HepG2 (cell line): ENCODE data around the gene PRSS22. TPM values are rescaled to one million over a fixed set of nuclear protein-coding genes. Genes with fewer than 3 reads are reported as not detected.

Source experiments
- ATM ChIP-seq: fragments of 450-650 bp; IDR thresholded peaks from 2 replicates; pipeline ENCODE4 v1.7.1; 2017; ENCODE audit warnings: mild to moderate bottlenecking, borderline replicate concordance
- CEBPG ChIP-seq: IDR thresholded peaks from 2 replicates; pipeline ENCODE4 v1.6.1; 2016
- HMG20B ChIP-seq: conservative IDR thresholded peaks from 2 replicates; pipeline ENCODE4 v1.6.1; 2016; ENCODE audit warnings: missing genetic modification reagents, missing compliant biosample characterization
- HNRNPH1 ChIP-seq: fragments of 200-400 bp; formaldehyde crosslinking; optimal IDR thresholded peaks from 2 replicates; pipeline ENCODE3; 2017; ENCODE audit warnings: mild to moderate bottlenecking, low read depth, low read length
- MAFF ChIP-seq: IDR thresholded peaks from 2 replicates; pipeline ENCODE4 v1.6.1; 2011; ENCODE audit warnings: low read depth, low read length, improper control_type of control experiment
- MIER3 ChIP-seq: IDR thresholded peaks from 2 replicates; pipeline ENCODE4 v1.6.1; 2016; ENCODE audit warnings: missing compliant biosample characterization, borderline replicate concordance
- PAWR ChIP-seq: sonication (generic); formaldehyde crosslinking; IDR thresholded peaks from 2 replicates; pipeline ENCODE4 v1.4.0; 2020; ENCODE audit warnings: missing genetic modification reagents, mild to moderate bottlenecking, borderline replicate concordance
- RNF2 ChIP-seq: fragments of 450-650 bp; conservative IDR thresholded peaks from 2 replicates; pipeline ENCODE4 v1.6.1; 2016; ENCODE audit warnings: low read depth
- RORA ChIP-seq: sonication (generic); formaldehyde crosslinking; IDR thresholded peaks from 2 replicates; pipeline ENCODE4 v1.5.0; 2020; ENCODE audit warnings: mild to moderate bottlenecking, missing genetic modification reagents, moderate library complexity
- TBX2 ChIP-seq: sonication (generic); formaldehyde crosslinking; IDR thresholded peaks from 2 replicates; pipeline ENCODE4 v1.5.0; 2020; ENCODE audit warnings: missing genetic modification reagents, mild to moderate bottlenecking, borderline replicate concordance
- ZNF329 ChIP-seq: sonication (generic); formaldehyde crosslinking; IDR thresholded peaks from 2 replicates; pipeline ENCODE4 v1.9.0; 2021; ENCODE audit warnings: low read depth, mild to moderate bottlenecking, missing genetic modification reagents
- ZNF354B ChIP-seq: sonication (generic); formaldehyde crosslinking; IDR thresholded peaks from 2 replicates; pipeline ENCODE4 v1.8.0; 2022; ENCODE audit warnings: mild to moderate bottlenecking, missing genetic modification reagents
- ZNF382 ChIP-seq: sonication (generic); formaldehyde crosslinking; IDR thresholded peaks from 2 replicates; pipeline ENCODE4 v1.5.0; 2020; ENCODE audit warnings: missing genetic modification reagents, mild to moderate bottlenecking, borderline replicate concordance
- ZNF607 ChIP-seq: sonication (generic); formaldehyde crosslinking; IDR thresholded peaks from 2 replicates; pipeline ENCODE4 v1.5.1; 2020; ENCODE audit warnings: missing genetic modification reagents, mild to moderate bottlenecking, borderline replicate concordance
- polyA plus RNA-seq, 8 experiments: library from polyadenylated mRNA; depleted of rRNA in 3 of 8; stranded (reverse) in 7 of 8; unstranded in 1 of 8; fragments of >200 nt; fragmentation: Illumina TruSeq in 4 of 8; extraction: Trizol in 4 of 8; gene quantifications; 2 replicates each; pipeline versions ENCODE4 v1.2.1 to v1.2.3, GENCODE V29; 2011 to 2016; ENCODE audit warnings: low read depth in 4 of 8, missing spikeins in 1 of 8, mixed read lengths in 1 of 8; ENCODE audit not compliant: insufficient read depth in 1 of 8
- total RNA-seq, 5 experiments: library from RNA; depleted of rRNA; stranded (reverse); fragments of >200 nt; fragmentation: Illumina TruSeq; extraction: Trizol; gene quantifications; 2 replicates each; pipeline ENCODE4 v1.2.3, GENCODE V29; 2016; ENCODE audit warnings: low read depth in 1 of 5
- TF ChIP-seq, protein P1 (sequence below): sonication (generic); formaldehyde crosslinking; IDR thresholded peaks from 2 replicates; pipeline ENCODE4 v1.4.0; 2020; ENCODE audit warnings: mild to moderate bottlenecking, missing genetic modification reagents
- TF ChIP-seq, protein P2 (sequence below): sonication (generic); formaldehyde crosslinking; IDR thresholded peaks from 2 replicates; pipeline ENCODE4 v1.4.0; 2020; ENCODE audit warnings: missing genetic modification reagents; ENCODE audit errors: not compliant biosample characterization
- TF ChIP-seq, protein P3 (sequence below): sonication (generic); formaldehyde crosslinking; IDR thresholded peaks from 2 replicates; pipeline ENCODE4 v1.4.0; 2020; ENCODE audit warnings: missing genetic modification reagents
- TF ChIP-seq, protein P4 (sequence below): sonication (generic); formaldehyde crosslinking; IDR thresholded peaks from 2 replicates; pipeline ENCODE4 v1.8.1; 2022; ENCODE audit warnings: mild to moderate bottlenecking, missing genetic modification reagents
- TF ChIP-seq, protein P5 (sequence below): sonication (generic); formaldehyde crosslinking; IDR thresholded peaks from 2 replicates; pipeline ENCODE4 v1.8.0; 2022; ENCODE audit warnings: missing genetic modification reagents, mild to moderate bottlenecking, moderate library complexity, borderline replicate concordance

Gene PRSS22
- total and polyA plus RNA-seq, 2 of the 13 experiments (the other 11 are each of a cell fraction or from before 2014, with no cell fraction given), result 0.24 to 0.32 TPM

DNA sequence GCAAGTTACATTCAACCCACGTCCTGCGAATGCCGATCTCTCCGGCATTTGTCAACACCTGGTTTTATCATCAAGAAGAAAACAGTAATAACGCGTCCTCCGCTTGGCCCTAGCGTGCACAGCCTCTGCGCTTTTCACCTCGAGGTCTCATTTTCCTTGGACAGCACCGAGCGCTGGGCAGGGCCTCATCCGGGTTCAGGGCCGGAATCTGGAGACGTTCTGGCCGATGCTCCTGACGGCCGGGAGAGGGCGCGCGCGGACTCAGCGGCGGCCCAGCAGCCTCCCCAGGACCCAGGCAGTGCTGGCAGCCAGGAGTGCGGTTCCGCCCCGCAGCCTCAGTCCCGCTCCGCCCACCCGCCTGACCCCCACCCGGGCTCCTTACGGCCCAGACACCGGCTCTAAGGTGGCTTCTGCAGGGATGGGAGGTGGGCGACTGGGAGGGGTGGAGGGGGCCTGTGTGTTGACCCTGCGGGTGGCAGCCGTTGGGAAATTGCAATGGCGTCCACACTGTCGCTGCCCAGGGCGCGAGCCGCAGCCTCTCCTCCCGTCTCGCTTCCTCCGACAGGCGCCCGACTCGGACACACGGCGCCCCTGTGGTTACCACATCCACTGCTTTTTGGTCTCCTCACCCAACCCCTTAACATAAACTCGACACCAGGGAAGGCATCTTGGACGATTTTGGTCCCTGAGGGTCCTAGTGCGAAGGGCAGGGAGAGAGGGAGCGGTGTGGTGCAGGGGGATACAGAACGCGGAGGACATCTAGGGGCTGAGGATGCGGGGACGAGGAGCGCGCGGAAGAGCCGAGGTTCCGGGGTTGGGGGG lies 46.3 kb upstream of the PRSS22 start (continued):
- TF ChIP-seq, protein P1, sequence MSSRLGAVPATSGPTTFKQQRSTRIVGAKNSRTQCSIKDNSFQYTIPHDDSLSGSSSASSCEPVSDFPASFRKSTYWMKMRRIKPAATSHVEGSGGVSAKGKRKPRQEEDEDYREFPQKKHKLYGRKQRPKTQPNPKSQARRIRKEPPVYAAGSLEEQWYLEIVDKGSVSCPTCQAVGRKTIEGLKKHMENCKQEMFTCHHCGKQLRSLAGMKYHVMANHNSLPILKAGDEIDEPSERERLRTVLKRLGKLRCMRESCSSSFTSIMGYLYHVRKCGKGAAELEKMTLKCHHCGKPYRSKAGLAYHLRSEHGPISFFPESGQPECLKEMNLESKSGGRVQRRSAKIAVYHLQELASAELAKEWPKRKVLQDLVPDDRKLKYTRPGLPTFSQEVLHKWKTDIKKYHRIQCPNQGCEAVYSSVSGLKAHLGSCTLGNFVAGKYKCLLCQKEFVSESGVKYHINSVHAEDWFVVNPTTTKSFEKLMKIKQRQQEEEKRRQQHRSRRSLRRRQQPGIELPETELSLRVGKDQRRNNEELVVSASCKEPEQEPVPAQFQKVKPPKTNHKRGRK, result 0 out of 2 replicates have a peak, but pooled peaks have one; percentile 79
- TF ChIP-seq HNRNPH1 (no peak), MIER3 (CRISPR knock-in tag) (peak; percentile 76; the same call in 1 of the 2 replicates), ZNF329 (no peak), RORA (CRISPR knock-in tag) (no peak), PAWR (CRISPR knock-in tag) (no peak), ATM (no peak), ZNF382 (CRISPR knock-in tag) (no peak), CEBPG (CRISPR knock-in tag) (no peak), ZNF607 (CRISPR knock-in tag) (no peak), RNF2 (no peak), TBX2 (CRISPR knock-in tag) (peak; percentile 38; the same call in 1 of the 2 replicates), HMG20B (CRISPR knock-in tag) (peak; percentile 20; the same call in 1 of the 2 replicates), ZNF354B (CRISPR knock-in tag) (no peak), MAFF (no peak)
- TF ChIP-seq, protein P2, sequence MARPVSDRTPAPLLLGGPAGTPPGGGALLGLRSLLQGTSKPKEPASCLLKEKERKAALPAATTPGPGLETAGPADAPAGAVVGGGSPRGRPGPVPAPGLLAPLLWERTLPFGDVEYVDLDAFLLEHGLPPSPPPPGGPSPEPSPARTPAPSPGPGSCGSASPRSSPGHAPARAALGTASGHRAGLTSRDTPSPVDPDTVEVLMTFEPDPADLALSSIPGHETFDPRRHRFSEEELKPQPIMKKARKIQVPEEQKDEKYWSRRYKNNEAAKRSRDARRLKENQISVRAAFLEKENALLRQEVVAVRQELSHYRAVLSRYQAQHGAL (CRISPR knock-in tag), result no peak
- TF ChIP-seq, protein P3, sequence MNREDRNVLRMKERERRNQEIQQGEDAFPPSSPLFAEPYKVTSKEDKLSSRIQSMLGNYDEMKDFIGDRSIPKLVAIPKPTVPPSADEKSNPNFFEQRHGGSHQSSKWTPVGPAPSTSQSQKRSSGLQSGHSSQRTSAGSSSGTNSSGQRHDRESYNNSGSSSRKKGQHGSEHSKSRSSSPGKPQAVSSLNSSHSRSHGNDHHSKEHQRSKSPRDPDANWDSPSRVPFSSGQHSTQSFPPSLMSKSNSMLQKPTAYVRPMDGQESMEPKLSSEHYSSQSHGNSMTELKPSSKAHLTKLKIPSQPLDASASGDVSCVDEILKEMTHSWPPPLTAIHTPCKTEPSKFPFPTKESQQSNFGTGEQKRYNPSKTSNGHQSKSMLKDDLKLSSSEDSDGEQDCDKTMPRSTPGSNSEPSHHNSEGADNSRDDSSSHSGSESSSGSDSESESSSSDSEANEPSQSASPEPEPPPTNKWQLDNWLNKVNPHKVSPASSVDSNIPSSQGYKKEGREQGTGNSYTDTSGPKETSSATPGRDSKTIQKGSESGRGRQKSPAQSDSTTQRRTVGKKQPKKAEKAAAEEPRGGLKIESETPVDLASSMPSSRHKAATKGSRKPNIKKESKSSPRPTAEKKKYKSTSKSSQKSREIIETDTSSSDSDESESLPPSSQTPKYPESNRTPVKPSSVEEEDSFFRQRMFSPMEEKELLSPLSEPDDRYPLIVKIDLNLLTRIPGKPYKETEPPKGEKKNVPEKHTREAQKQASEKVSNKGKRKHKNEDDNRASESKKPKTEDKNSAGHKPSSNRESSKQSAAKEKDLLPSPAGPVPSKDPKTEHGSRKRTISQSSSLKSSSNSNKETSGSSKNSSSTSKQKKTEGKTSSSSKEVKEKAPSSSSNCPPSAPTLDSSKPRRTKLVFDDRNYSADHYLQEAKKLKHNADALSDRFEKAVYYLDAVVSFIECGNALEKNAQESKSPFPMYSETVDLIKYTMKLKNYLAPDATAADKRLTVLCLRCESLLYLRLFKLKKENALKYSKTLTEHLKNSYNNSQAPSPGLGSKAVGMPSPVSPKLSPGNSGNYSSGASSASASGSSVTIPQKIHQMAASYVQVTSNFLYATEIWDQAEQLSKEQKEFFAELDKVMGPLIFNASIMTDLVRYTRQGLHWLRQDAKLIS, result no peak
- TF ChIP-seq, protein P4, sequence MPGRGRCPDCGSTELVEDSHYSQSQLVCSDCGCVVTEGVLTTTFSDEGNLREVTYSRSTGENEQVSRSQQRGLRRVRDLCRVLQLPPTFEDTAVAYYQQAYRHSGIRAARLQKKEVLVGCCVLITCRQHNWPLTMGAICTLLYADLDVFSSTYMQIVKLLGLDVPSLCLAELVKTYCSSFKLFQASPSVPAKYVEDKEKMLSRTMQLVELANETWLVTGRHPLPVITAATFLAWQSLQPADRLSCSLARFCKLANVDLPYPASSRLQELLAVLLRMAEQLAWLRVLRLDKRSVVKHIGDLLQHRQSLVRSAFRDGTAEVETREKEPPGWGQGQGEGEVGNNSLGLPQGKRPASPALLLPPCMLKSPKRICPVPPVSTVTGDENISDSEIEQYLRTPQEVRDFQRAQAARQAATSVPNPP (CRISPR knock-in tag), result 0 out of 2 replicates have a peak, but pooled peaks have one; percentile 72
- TF ChIP-seq, protein P5, sequence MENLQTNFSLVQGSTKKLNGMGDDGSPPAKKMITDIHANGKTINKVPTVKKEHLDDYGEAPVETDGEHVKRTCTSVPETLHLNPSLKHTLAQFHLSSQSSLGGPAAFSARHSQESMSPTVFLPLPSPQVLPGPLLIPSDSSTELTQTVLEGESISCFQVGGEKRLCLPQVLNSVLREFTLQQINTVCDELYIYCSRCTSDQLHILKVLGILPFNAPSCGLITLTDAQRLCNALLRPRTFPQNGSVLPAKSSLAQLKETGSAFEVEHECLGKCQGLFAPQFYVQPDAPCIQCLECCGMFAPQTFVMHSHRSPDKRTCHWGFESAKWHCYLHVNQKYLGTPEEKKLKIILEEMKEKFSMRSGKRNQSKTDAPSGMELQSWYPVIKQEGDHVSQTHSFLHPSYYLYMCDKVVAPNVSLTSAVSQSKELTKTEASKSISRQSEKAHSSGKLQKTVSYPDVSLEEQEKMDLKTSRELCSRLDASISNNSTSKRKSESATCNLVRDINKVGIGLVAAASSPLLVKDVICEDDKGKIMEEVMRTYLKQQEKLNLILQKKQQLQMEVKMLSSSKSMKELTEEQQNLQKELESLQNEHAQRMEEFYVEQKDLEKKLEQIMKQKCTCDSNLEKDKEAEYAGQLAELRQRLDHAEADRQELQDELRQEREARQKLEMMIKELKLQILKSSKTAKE, result no peak
